ENCODE results near the gene POU4F2.

The POU4F2 gene

GRCh38 chr4:146650034-146650433 is 11.3 kb downstream of the POU4F2 start:
- Histone ChIP-seq H3K27me3 (ENCODE audit: control insufficient read depth, low read length) (peaks cover 6% of the 10 kb centered on the region; the same call in 1 of the 2 replicates), H4K20me1 (ENCODE audit: control insufficient read depth, insufficient read depth, low read depth, low read length) (no peaks in the 10 kb centered on the region), H3K36me3 (ENCODE audit: control insufficient read depth, low read length) (no peaks in the 10 kb centered on the region), H3K4me3 (ENCODE audit: low read length) (no peak overlapping the region), H3K9me2 (replicated peaks; ENCODE audit: control insufficient read depth, low read length) (no peaks in the 10 kb centered on the region), H3K9me3 (ENCODE audit: control insufficient read depth, insufficient read depth, low read length) (no peaks in the 10 kb centered on the region), H3K4me2 (ENCODE audit: low read length) (no peak overlapping the region), H3K79me2 (ENCODE audit: control insufficient read depth, low read length) (no peaks in the 10 kb centered on the region), H3K27ac (ENCODE audit: low read depth, low read length) (no peak overlapping the region), H3F3A (ENCODE audit: control insufficient read depth, insufficient read depth) (no peaks in the 10 kb centered on the region), H3K4me1 (ENCODE audit: control insufficient read depth, low read length) (no peaks in the 10 kb centered on the region)
- TF ChIP-seq CTCF (IDR thresholded peaks at IDR 0.05; ENCODE audit: low read depth, low read length, poor library complexity, severe bottlenecking) = no peak
- TF ChIP-seq EZH2phosphoT487 (IDR thresholded peaks at IDR 0.05; ENCODE audit: borderline replicate concordance, low read length) = no peak

- H3K4me3 ChIP-seq (ENCODE audit: low read length) = no peak overlapping the region
- no peak overlapping the region for H3K27ac ChIP-seq (ENCODE audit: low read depth, low read length)
- H3K27me3 ChIP-seq (ENCODE audit: control insufficient read depth, low read length) = peaks cover 3% of the 10 kb centered on the region; the same call in 1 of the 2 replicates
- H3K9me2 ChIP-seq (replicated peaks; ENCODE audit: control insufficient read depth, low read length) = no peaks in the 10 kb centered on the region
- no peaks in the 10 kb centered on the region for H3K79me2 ChIP-seq (ENCODE audit: control insufficient read depth, low read length)
- H3K9me3 ChIP-seq (ENCODE audit: control insufficient read depth, insufficient read depth, low read length) = no peaks in the 10 kb centered on the region
- no peaks in the 10 kb centered on the region for H4K20me1 ChIP-seq (ENCODE audit: control insufficient read depth, insufficient read depth, low read depth, low read length)
- H3K4me2 ChIP-seq (ENCODE audit: low read length) = no peak overlapping the region
- TF ChIP-seq EZH2phosphoT487 (IDR thresholded peaks at IDR 0.05; ENCODE audit: borderline replicate concordance, low read length) = no peak
- no peak for TF ChIP-seq CTCF (IDR thresholded peaks at IDR 0.05; ENCODE audit: low read depth, low read length, poor library complexity, severe bottlenecking)
- no peaks in the 10 kb centered on the region for H3K36me3 ChIP-seq (ENCODE audit: control insufficient read depth, low read length)
- H3K4me1 ChIP-seq (ENCODE audit: control insufficient read depth, low read length) = no peaks in the 10 kb centered on the region
- no peaks in the 10 kb centered on the region for H3F3A ChIP-seq (ENCODE audit: control insufficient read depth, insufficient read depth)
Measured at GRCh38 chr4:146654687-146655520, 16.2 kb downstream of the POU4F2 start.

GRCh38 chr4:146655521-146655856 is 16.8 kb downstream of the POU4F2 start:
- Histone ChIP-seq H4K20me1 (ENCODE audit: control insufficient read depth, insufficient read depth, low read depth, low read length) (no peaks in the 10 kb centered on the region), H3K4me1 (ENCODE audit: control insufficient read depth, low read length) (no peaks in the 10 kb centered on the region), H3K9me2 (replicated peaks; ENCODE audit: control insufficient read depth, low read length) (no peaks in the 10 kb centered on the region), H3K4me3 (ENCODE audit: low read length) (no peak overlapping the region), H3K79me2 (ENCODE audit: control insufficient read depth, low read length) (no peaks in the 10 kb centered on the region), H3K27me3 (ENCODE audit: control insufficient read depth, low read length) (peaks cover 3% of the 10 kb centered on the region; the same call in 1 of the 2 replicates), H3K36me3 (ENCODE audit: control insufficient read depth, low read length) (no peaks in the 10 kb centered on the region), H3F3A (ENCODE audit: control insufficient read depth, insufficient read depth) (no peaks in the 10 kb centered on the region), H3K27ac (ENCODE audit: low read depth, low read length) (no peak overlapping the region), H3K4me2 (ENCODE audit: low read length) (no peak overlapping the region), H3K9me3 (ENCODE audit: control insufficient read depth, insufficient read depth, low read length) (no peaks in the 10 kb centered on the region)
- TF ChIP-seq EZH2phosphoT487 (IDR thresholded peaks at IDR 0.05; ENCODE audit: borderline replicate concordance, low read length) = no peak
- no peak for TF ChIP-seq CTCF (IDR thresholded peaks at IDR 0.05; ENCODE audit: low read depth, low read length, poor library complexity, severe bottlenecking)

Data from DOHH2 (cell line).